ENCODE data around the gene TRIM9.
"Not testable (repeated sequence)": the region's sequence is repeated elsewhere in the genome, so short reads cannot be mapped to it uniquely, and the experiment has no call there.

Gene TRIM9

GRCh38 chr14:50955373-50956043 is 139.4 kb downstream of the TRIM9 start:
- no peak for DNase-seq

- DNase-seq, result no peak
Observed at GRCh38 chr14:50954811-50955372, 140.0 kb downstream of the TRIM9 start.

- DNase-seq, result no peak
Observed at GRCh38 chr14:50953502-50953901, 141.4 kb downstream of the TRIM9 start.

GRCh38 chr14:50951032-50951431 is 143.9 kb downstream of the TRIM9 start:
- DNase-seq, result no peak

GRCh38 chr14:50948205-50948604 is 146.7 kb downstream of the TRIM9 start:
- no peak for DNase-seq

GRCh38 chr14:50947446-50947845 is 147.5 kb downstream of the TRIM9 start:
- DNase-seq, result no peak

- no peak for DNase-seq
Observed at GRCh38 chr14:50946234-50946935, 148.5 kb downstream of the TRIM9 start.

GRCh38 chr14:50944647-50945413 is 150.1 kb downstream of the TRIM9 start:
- no peak for DNase-seq

- no peak for DNase-seq
Observed at GRCh38 chr14:50943943-50944646, 150.8 kb downstream of the TRIM9 start, which contains the start of gene PYGL. TSS of gene PYGL (minus strand) at chr14:50944483. CDS start at chr14:50944403, 80 bp downstream.

- DNase-seq, result no peak
Observed at GRCh38 chr14:50943261-50943942, 151.5 kb downstream of the TRIM9 start.

- DNase-seq, result not testable (repeated sequence)
Observed at GRCh38 chr14:50941638-50942037, 153.3 kb downstream of the TRIM9 start.

- no peak for DNase-seq
Observed at GRCh38 chr14:50941151-50941550, 153.8 kb downstream of the TRIM9 start.

GRCh38 chr14:50937800-50938199 is 157.1 kb downstream of the TRIM9 start:
- DNase-seq, result no peak

GRCh38 chr14:50937325-50937724 is 157.6 kb downstream of the TRIM9 start:
- no peak for DNase-seq

- no peak for DNase-seq
Observed at GRCh38 chr14:50936882-50937281, 158.0 kb downstream of the TRIM9 start.

GRCh38 chr14:50936016-50936340 is 158.9 kb downstream of the TRIM9 start:
- DNase-seq, result no peak

GRCh38 chr14:50935126-50936015 is 159.5 kb downstream of the TRIM9 start:
- no peak for DNase-seq

- DNase-seq, result no peak
Observed at GRCh38 chr14:50932592-50933495, 162.1 kb downstream of the TRIM9 start.

GRCh38 chr14:50932156-50932555 is 162.7 kb downstream of the TRIM9 start:
- no peak for DNase-seq

- no peak for DNase-seq
Observed at GRCh38 chr14:50931559-50931958, 163.3 kb downstream of the TRIM9 start.

All from NCI-H1436 treated with DMSO at 0.1 percent for 48 hours (cell line).